ENCODE measurements around the gene TRERF1. TPM values are rescaled to one million over a fixed set of nuclear protein-coding genes. Genes with fewer than 3 reads are reported as not detected.
"Not testable (repeated sequence)": the region's sequence is repeated elsewhere in the genome, so short reads cannot be mapped to it uniquely, and the experiment has no call there.

The TRERF1 gene
- total RNA-seq, 1 donor from 2014 or later = 7.9 TPM

GRCh38 chr6:42332916-42333315 lies 118.8 kb downstream of the TRERF1 start:
- no peak for DNase-seq (ENCODE audit: low spot score, unreplicated experiment)
- no peak overlapping the region for H3K27ac Mint-ChIP-seq
- H3K27me3 Mint-ChIP-seq = peaks cover 7% of the 10 kb centered on the region
- H3K4me1 Mint-ChIP-seq (ENCODE audit: low read depth) = no peaks in the 10 kb centered on the region
- no peaks in the 10 kb centered on the region for H3K9me3 Mint-ChIP-seq (ENCODE audit: low read depth)
- no peaks in the 10 kb centered on the region for H3K36me3 Mint-ChIP-seq (ENCODE audit: insufficient read depth)
- TF ChIP-seq CTCF (IDR thresholded peaks at IDR 0.05; ENCODE audit: unreplicated experiment) = no peak
- H3K4me3 Mint-ChIP-seq (ENCODE audit: low read depth) = no peak overlapping the region

DNA sequence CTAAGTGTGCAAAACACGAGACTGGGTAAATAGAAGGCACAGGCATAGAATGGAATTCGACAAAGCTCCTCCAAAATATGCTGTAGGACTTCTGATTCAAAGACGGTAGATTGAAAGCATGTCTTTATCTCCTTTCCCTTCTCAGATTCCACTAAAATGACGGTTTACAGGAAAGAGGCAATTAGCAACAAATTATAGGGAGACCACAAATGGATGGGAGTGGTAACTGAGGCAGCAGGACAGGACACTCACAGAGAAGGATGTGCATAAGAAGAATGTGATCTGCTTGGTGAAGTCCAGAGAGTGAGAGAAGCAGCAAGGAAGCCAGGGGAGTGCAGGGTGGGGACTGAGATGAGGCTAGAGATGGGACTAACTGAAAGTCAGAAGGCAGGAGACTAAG lies 120.7 kb downstream of the TRERF1 start:
- H3K27ac Mint-ChIP-seq = no peak overlapping the region
- no peaks in the 10 kb centered on the region for H3K9me3 Mint-ChIP-seq (ENCODE audit: low read depth)
- H3K4me1 Mint-ChIP-seq (ENCODE audit: low read depth) = peaks cover 7% of the 10 kb centered on the region
- no peak for TF ChIP-seq CTCF (IDR thresholded peaks at IDR 0.05; ENCODE audit: unreplicated experiment)
- no peak for DNase-seq (ENCODE audit: low spot score, unreplicated experiment)
- peaks cover 12% of the 10 kb centered on the region for H3K27me3 Mint-ChIP-seq
- no peak overlapping the region for H3K4me3 Mint-ChIP-seq (ENCODE audit: low read depth)
- no peaks in the 10 kb centered on the region for H3K36me3 Mint-ChIP-seq (ENCODE audit: insufficient read depth)

GRCh38 chr6:42326248-42326647 lies 125.5 kb downstream of the TRERF1 start:
- Mint-ChIP-seq H3K4me3 (ENCODE audit: low read depth) (no peak overlapping the region), H3K36me3 (ENCODE audit: insufficient read depth) (peaks cover 5% of the 10 kb centered on the region), H3K27me3 (peaks cover 17% of the 10 kb centered on the region), H3K4me1 (ENCODE audit: low read depth) (peaks cover 10% of the 10 kb centered on the region), H3K9me3 (ENCODE audit: low read depth) (peaks cover 14% of the 10 kb centered on the region), H3K27ac (no peak overlapping the region)
- TF ChIP-seq CTCF (IDR thresholded peaks at IDR 0.05; ENCODE audit: unreplicated experiment) = no peak
- no peak for DNase-seq (ENCODE audit: low spot score, unreplicated experiment)

GRCh38 chr6:42324656-42325324 lies 126.9 kb downstream of the TRERF1 start:
- Mint-ChIP-seq H3K27me3 (peaks cover 11% of the 10 kb centered on the region), H3K9me3 (ENCODE audit: low read depth) (peaks cover 14% of the 10 kb centered on the region), H3K4me1 (ENCODE audit: low read depth) (peaks cover 10% of the 10 kb centered on the region)
- not testable (repeated sequence) for H3K36me3 Mint-ChIP-seq (ENCODE audit: insufficient read depth); DNase-seq (ENCODE audit: low spot score, unreplicated experiment); H3K27ac Mint-ChIP-seq; H3K4me3 Mint-ChIP-seq (ENCODE audit: low read depth)

- Mint-ChIP-seq H3K27me3 (peaks cover 10% of the 10 kb centered on the region), H3K4me1 (ENCODE audit: low read depth) (peaks cover 10% of the 10 kb centered on the region), H3K27ac (no peak overlapping the region), H3K36me3 (ENCODE audit: insufficient read depth) (peaks cover 5% of the 10 kb centered on the region), H3K4me3 (ENCODE audit: low read depth) (no peak overlapping the region), H3K9me3 (ENCODE audit: low read depth) (peaks cover 14% of the 10 kb centered on the region)
- no peak for DNase-seq (ENCODE audit: low spot score, unreplicated experiment)
- TF ChIP-seq CTCF (IDR thresholded peaks at IDR 0.05; ENCODE audit: unreplicated experiment) = no peak
Measured at GRCh38 chr6:42322676-42323075, 129.1 kb downstream of the TRERF1 start.

DNA sequence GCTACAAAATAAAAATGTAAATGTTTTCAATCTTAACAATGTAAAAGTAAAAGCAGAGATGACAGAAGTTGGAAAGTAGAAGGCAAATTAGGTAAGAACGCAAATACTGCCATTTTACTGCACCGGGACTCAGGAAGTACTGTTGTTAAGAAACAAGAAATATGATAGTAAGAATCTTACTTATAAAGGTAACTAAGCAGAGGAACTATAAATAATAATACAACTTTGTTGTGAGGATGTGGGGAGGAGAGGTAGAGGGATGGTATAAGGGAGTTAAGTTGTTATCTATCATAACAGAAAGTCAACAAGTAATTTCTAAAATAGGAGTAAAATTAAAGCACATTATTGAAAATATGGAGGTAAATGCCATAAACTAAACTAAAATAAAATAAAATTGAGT lies 129.8 kb downstream of the TRERF1 start:
- Mint-ChIP-seq H3K4me3 (ENCODE audit: low read depth) (no peak overlapping the region), H3K4me1 (ENCODE audit: low read depth) (peaks cover 11% of the 10 kb centered on the region), H3K36me3 (ENCODE audit: insufficient read depth) (peaks cover 5% of the 10 kb centered on the region), H3K9me3 (ENCODE audit: low read depth) (peaks cover 14% of the 10 kb centered on the region), H3K27me3 (peaks cover 6% of the 10 kb centered on the region), H3K27ac (no peak overlapping the region)
- no peak for TF ChIP-seq CTCF (IDR thresholded peaks at IDR 0.05; ENCODE audit: unreplicated experiment)
- DNase-seq (ENCODE audit: low spot score, unreplicated experiment) = no peak
